Mammary epithelial cell (primary cell): ENCODE data around the gene EEF1A2.

Experiments used
- CTCF ChIP-seq, 2 donors: IDR thresholded peaks in 1 of 2; conservative IDR thresholded peaks in 1 of 2; 2 replicates each; pipeline ENCODE4 v1.5.1; 2011 to 2012; ENCODE audit warnings: inconsistent platforms in 2 of 2, low read length in 2 of 2, mild to moderate bottlenecking in 2 of 2, control low read depth in 1 of 2, low read depth in 1 of 2; ENCODE audit not compliant: insufficient read depth in 1 of 2; ENCODE audit errors: extremely low read depth in 1 of 2
- EZH2 ChIP-seq: IDR thresholded peaks from 2 replicates; pipeline ENCODE4 v1.6.1; 2012; ENCODE audit warnings: low read length, inconsistent platforms, borderline replicate concordance

- no peak for TF ChIP-seq CTCF (conservative IDR thresholded peaks at IDR 0.05 in 1 of 2, IDR thresholded peaks at IDR 0.05 in 1 of 2; ENCODE audit: extremely low read depth in 1 of 2, insufficient read depth in 1 of 2, low read depth in 1 of 2, low read length in 2 of 2)
- no peak for TF ChIP-seq EZH2
Observed at GRCh38 chr20:63496596-63497120, 2.2 kb downstream of the EEF1A2 start.
